Activated naive CD4-positive, alpha-beta T cell treated with anti-CD3 and anti-CD28 coated beads, Interleukin-2, amount 50 U/mL, for 72 hours (primary cell): ENCODE data around the gene IRF3. TPM values are rescaled to one million over a fixed set of nuclear protein-coding genes. Genes with fewer than 3 reads are reported as not detected.

ENCODE experiments used
- ATAC-seq, 2 donors: fragments of 150-1000 bp; cut with Tn5 transposase; 2 replicates each; pipeline ENCODE4 v1.10.0; 2021; ENCODE audit warnings: mild to moderate bottlenecking in 2 of 2, moderate library complexity in 2 of 2
- DNase-seq, 2 donors: peaks; one replicate each; pipeline ENCODE4 v3.0.0; 2021 to 2022; ENCODE audit warnings: low spot score in 2 of 2
- H3K27ac Mint-ChIP-seq, 2 donors: one replicate each; pipeline ENCODE4 v1.8.0; 2022; ENCODE audit warnings: mild to moderate bottlenecking in 2 of 2, mixed read lengths in 2 of 2
- H3K36me3 Mint-ChIP-seq, 2 donors: one replicate each; pipeline ENCODE4 v1.8.0; 2022; ENCODE audit warnings: mixed read lengths in 2 of 2
- H3K9me3 Mint-ChIP-seq, 2 donors: one replicate each; pipeline ENCODE4 v1.8.0; 2022; ENCODE audit warnings: mixed read lengths in 2 of 2
- total RNA-seq, 2 donors: library from RNA; stranded (reverse); gene quantifications; one replicate each; pipeline ENCODE4 v1.2.3, GENCODE V29; 2022

The IRF3 gene
- total RNA-seq, result 100 to 1,000 TPM; 135 to 202 TPM

GRCh38 chr19:49665351-49666119, at the start of gene IRF3, which contains the start of gene BCL2L12:
IRF3 (minus strand) TSS chr19:49665857; CDS start chr19:49664838, 1,019 bp downstream.
BCL2L12 (plus strand) TSS chr19:49665933; CDS start chr19:49666693, 760 bp downstream.
- peaks cover 22% of the 10 kb centered on the region in 2 donors for H3K36me3 Mint-ChIP-seq
- no peaks in the 10 kb centered on the region for H3K9me3 Mint-ChIP-seq
- DNase-seq, result peak; percentile 98 to 99
- ATAC-seq, result peak; percentile 87 to 89
- peak within 1 kb of the TSS; percentile 95 to 99 for H3K27ac Mint-ChIP-seq

GRCh38 chr19:49713236-49713845, 47.7 kb upstream of the IRF3 start:
- Mint-ChIP-seq H3K9me3 (no peaks in the 10 kb centered on the region), H3K27ac (peak overlapping the region in 1 of 2 donors; percentile 72), H3K36me3 (no peaks in the 10 kb centered on the region)
- ATAC-seq, result no peak
- no peak for DNase-seq

GRCh38 chr19:49712397-49712859, 46.8 kb upstream of the IRF3 start:
- Mint-ChIP-seq H3K27ac (no peak overlapping the region), H3K9me3 (no peaks in the 10 kb centered on the region), H3K36me3 (no peaks in the 10 kb centered on the region)
- no peak for ATAC-seq
- no peak for DNase-seq

- no peak for DNase-seq
- Mint-ChIP-seq H3K36me3 (no peaks in the 10 kb centered on the region), H3K27ac (no peak overlapping the region), H3K9me3 (no peaks in the 10 kb centered on the region)
- ATAC-seq, result no peak
Observed at GRCh38 chr19:49710372-49710951, 44.8 kb upstream of the IRF3 start.

- Mint-ChIP-seq H3K27ac (no peak overlapping the region), H3K36me3 (no peaks in the 10 kb centered on the region), H3K9me3 (no peaks in the 10 kb centered on the region)
- no peak for DNase-seq
- no peak for ATAC-seq
Observed at GRCh38 chr19:49705919-49706318, 40.3 kb upstream of the IRF3 start.

GRCh38 chr19:49704888-49705642, 39.4 kb upstream of the IRF3 start:
- no peaks in the 10 kb centered on the region for H3K9me3 Mint-ChIP-seq
- no peak overlapping the region for H3K27ac Mint-ChIP-seq
- DNase-seq (no peak), ATAC-seq (no peak)
- no peaks in the 10 kb centered on the region for H3K36me3 Mint-ChIP-seq

GRCh38 chr19:49701271-49701786, 35.7 kb upstream of the IRF3 start:
- ATAC-seq, result peak; percentile 50 to 57
- H3K27ac Mint-ChIP-seq, result no peak overlapping the region
- DNase-seq, result no peak
- no peaks in the 10 kb centered on the region for H3K36me3 Mint-ChIP-seq
- H3K9me3 Mint-ChIP-seq, result no peaks in the 10 kb centered on the region

- Mint-ChIP-seq H3K36me3 (no peaks in the 10 kb centered on the region), H3K27ac (no peak overlapping the region), H3K9me3 (no peaks in the 10 kb centered on the region)
- DNase-seq (no peak), ATAC-seq (peak; percentile 49 to 64)
Observed at GRCh38 chr19:49700563-49700962, 34.9 kb upstream of the IRF3 start.

GRCh38 chr19:49699364-49699763, 33.7 kb upstream of the IRF3 start:
- H3K9me3 Mint-ChIP-seq, result no peaks in the 10 kb centered on the region
- H3K36me3 Mint-ChIP-seq, result no peaks in the 10 kb centered on the region
- no peak for DNase-seq
- H3K27ac Mint-ChIP-seq, result no peak overlapping the region
- ATAC-seq, result no peak

- Mint-ChIP-seq H3K27ac (no peak overlapping the region), H3K9me3 (no peaks in the 10 kb centered on the region), H3K36me3 (no peaks in the 10 kb centered on the region)
- DNase-seq (no peak), ATAC-seq (no peak)
Observed at GRCh38 chr19:49696865-49697264, 31.2 kb upstream of the IRF3 start.

GRCh38 chr19:49696115-49696514, 30.5 kb upstream of the IRF3 start:
- no peak overlapping the region for H3K27ac Mint-ChIP-seq
- H3K36me3 Mint-ChIP-seq, result no peaks in the 10 kb centered on the region
- H3K9me3 Mint-ChIP-seq, result no peaks in the 10 kb centered on the region
- DNase-seq (no peak), ATAC-seq (no peak)

GRCh38 chr19:49692147-49692506, 26.5 kb upstream of the IRF3 start:
- Mint-ChIP-seq H3K36me3 (no peaks in the 10 kb centered on the region), H3K27ac (no peak overlapping the region), H3K9me3 (no peaks in the 10 kb centered on the region)
- DNase-seq, result no peak
- no peak for ATAC-seq

- H3K27ac Mint-ChIP-seq, result peak overlapping the region; percentile 36 to 79
- H3K36me3 Mint-ChIP-seq, result no peaks in the 10 kb centered on the region
- DNase-seq (no peak), ATAC-seq (peak; percentile 27 to 31)
- H3K9me3 Mint-ChIP-seq, result no peaks in the 10 kb centered on the region
Observed at GRCh38 chr19:49691243-49692146, 25.8 kb upstream of the IRF3 start.

GRCh38 chr19:49690656-49691242, 25.1 kb upstream of the IRF3 start, which contains the start of gene CPT1C:
CPT1C (plus strand) TSS chr19:49691116; CDS start chr19:49692253, 1,137 bp downstream.
- Mint-ChIP-seq H3K9me3 (no peaks in the 10 kb centered on the region), H3K27ac (peak within 1 kb of the TSS; percentile 36 to 79), H3K36me3 (peaks cover under 1 to 2% of the 10 kb centered on the region in 2 donors)
- DNase-seq (peak in 1 of 2 donors; percentile 64), ATAC-seq (peak; percentile 55 to 60)

- Mint-ChIP-seq H3K36me3 (peaks cover 7% of the 10 kb centered on the region in 2 donors), H3K27ac (peak overlapping the region in 1 of 2 donors; percentile 36), H3K9me3 (no peaks in the 10 kb centered on the region)
- ATAC-seq (peak in 1 of 2 donors; percentile 10), DNase-seq (no peak)
Observed at GRCh38 chr19:49690079-49690655, 24.5 kb upstream of the IRF3 start.
